Measurements from ENCODE around the gene FBXL7. TPM values are rescaled to one million over a fixed set of nuclear protein-coding genes. Genes with fewer than 3 reads are reported as not detected.

Gene FBXL7
- total and polyA plus RNA-seq, 2 of the 8 experiments (the other 6 are each of a cell fraction or from before 2014, with no cell fraction given): 17.7 to 17.8 TPM

DNA sequence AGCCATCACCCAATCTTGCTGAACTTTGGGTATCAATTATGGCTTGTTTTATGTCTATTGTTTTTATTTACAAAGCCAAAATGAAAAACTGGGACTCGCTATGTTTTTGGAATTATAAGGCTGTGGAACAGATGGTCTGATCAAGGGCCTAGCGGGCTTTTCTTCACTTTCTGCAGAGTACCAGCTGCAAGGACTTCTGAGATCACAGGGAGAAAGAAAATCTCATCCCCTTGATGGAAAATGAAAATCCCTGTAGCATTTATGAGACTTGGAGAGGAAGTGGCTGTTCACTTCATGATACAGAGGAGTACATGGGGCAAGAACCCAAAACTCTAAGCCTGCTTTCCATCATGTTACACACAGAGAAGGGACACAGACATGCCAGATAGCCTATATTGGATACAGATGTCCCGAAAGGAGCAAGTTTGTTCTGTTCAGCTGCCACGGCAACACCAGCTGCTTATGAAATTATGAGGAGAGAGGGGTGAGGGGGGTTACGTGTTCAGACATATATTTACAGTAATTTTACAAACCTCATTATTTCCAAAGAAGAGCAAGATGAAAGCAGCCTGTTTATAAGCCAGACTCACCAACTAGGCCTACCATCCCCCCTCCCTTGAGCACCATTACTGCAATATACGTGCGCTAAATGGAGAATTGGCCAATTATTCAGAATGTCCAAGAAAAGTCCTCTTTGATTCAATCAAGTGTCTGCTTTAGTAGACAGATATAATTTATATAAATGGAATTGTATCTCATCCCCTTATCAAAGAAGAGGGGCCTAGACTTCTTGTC is 459.6 kb downstream of the FBXL7 start:
- Histone ChIP-seq H4K91ac (replicated peaks; ENCODE audit: insufficient read length, low read length) (no peak overlapping the region), H3K23ac (ENCODE audit: insufficient read length) (no peak overlapping the region), H3K23me2 (ENCODE audit: low read depth, low read length) (no peaks in the 10 kb centered on the region), H4K20me1 (replicated peaks in 1 of 2; ENCODE audit: control insufficient read depth in 1 of 2, insufficient read depth in 2 of 2, low read length in 2 of 2) (no peaks in the 10 kb centered on the region), H3K27me3 (replicated peaks in 1 of 4; ENCODE audit: control insufficient read depth in 3 of 4, extremely low read depth in 1 of 4, insufficient read depth in 3 of 4, low read length in 3 of 4) (no peaks in the 10 kb centered on the region), H3K18ac (ENCODE audit: extremely low read depth, low read length) (no peak overlapping the region), H3K36me3 (ENCODE audit: control insufficient read depth in 2 of 4, insufficient read depth in 4 of 4, low read length in 3 of 4) (no peaks in the 10 kb centered on the region), H3K4me3 (ENCODE audit: extremely low read depth in 1 of 4, insufficient read depth in 2 of 4, low read depth in 3 of 4, low read length in 4 of 4) (no peak overlapping the region), H2BK15ac (ENCODE audit: low read length) (no peak overlapping the region), H3K79me2 (ENCODE audit: control insufficient read depth in 1 of 2, insufficient read depth in 2 of 2, low read length in 2 of 2) (no peaks in the 10 kb centered on the region), H4K5ac (ENCODE audit: insufficient read length, low read depth, low read length) (no peak overlapping the region), H3K56ac (replicated peaks; ENCODE audit: insufficient read length, low read depth, low read length) (no peak overlapping the region), H3K9ac (replicated peaks in 1 of 4; ENCODE audit: extremely low read depth in 1 of 4, low read depth in 3 of 4, low read length in 3 of 4) (no peak overlapping the region), H2BK120ac (replicated peaks; ENCODE audit: low read depth, low read length) (no peak overlapping the region), H2BK12ac (ENCODE audit: low read depth, low read length) (no peak overlapping the region), H4K8ac (ENCODE audit: extremely low read depth, insufficient read depth, low read length) (no peak overlapping the region), H3K79me1 (ENCODE audit: low read depth, low read length) (no peaks in the 10 kb centered on the region), H2AFZ (ENCODE audit: low read length) (no peak overlapping the region), H2BK5ac (ENCODE audit: low read depth, low read length) (no peak overlapping the region), H3K9me3 (ENCODE audit: insufficient read depth in 2 of 2, low read depth in 1 of 2, low read length in 1 of 2) (no peaks in the 10 kb centered on the region), H2BK20ac (ENCODE audit: low read length) (no peak overlapping the region), H3K4ac (replicated peaks; ENCODE audit: insufficient read length, low read depth, low read length) (no peak overlapping the region), H3K27ac (ENCODE audit: low read depth, low read length) (no peak overlapping the region), H3K4me2 (ENCODE audit: insufficient read depth in 1 of 2, low read depth in 2 of 2, low read length in 2 of 2) (no peak overlapping the region), H3K4me1 (replicated peaks in 1 of 4; ENCODE audit: control insufficient read depth in 3 of 4, insufficient read depth in 4 of 4, low read length in 3 of 4) (no peaks in the 10 kb centered on the region), H3K14ac (ENCODE audit: insufficient read length) (no peak overlapping the region), H2AK5ac (ENCODE audit: low read depth, low read length) (no peak overlapping the region)
- ChIA-PET POLR2A (ENCODE audit: partially characterized antibody) (no interaction called here), CTCF (ENCODE audit: partially characterized antibody) (interaction anchor here (0.6 kb wide), 1 partner anchor 39 kb away, joined by 3 read pairs; no protein-coding TSS in a partner anchor)
- FAIRE-seq (no peak), DNase-seq (ENCODE audit: low read depth in 1 of 2, low spot score in 2 of 2) (no peak)
- 95% methylated on average over 7 of the region's 7 CpGs; no CpG with 5 or more reads in 1 of the 2 experiments for WGBS, 2 experiments (ENCODE audit: extremely low coverage in 1 of 2, insufficient coverage in 1 of 2, insufficient read length in 1 of 2, insufficient replicate concordance in 2 of 2, low coverage in 1 of 2, low lambda C conversion rate in 2 of 2, missing lambda C conversion rate in 1 of 2)
- TF ChIP-seq RAD21 (IDR thresholded peaks at IDR 0.05 in 1 of 2, conservative IDR thresholded peaks at IDR 0.05 in 1 of 2; ENCODE audit: low read depth in 2 of 2, low read length in 2 of 2) (no peak), SP4 (IDR thresholded peaks at IDR 0.05; ENCODE audit: low read length) (no peak), EGR1 (IDR thresholded peaks at IDR 0.05; ENCODE audit: borderline replicate concordance, low read depth, low read length) (no peak)
- TF ChIP-seq, protein P1, sequence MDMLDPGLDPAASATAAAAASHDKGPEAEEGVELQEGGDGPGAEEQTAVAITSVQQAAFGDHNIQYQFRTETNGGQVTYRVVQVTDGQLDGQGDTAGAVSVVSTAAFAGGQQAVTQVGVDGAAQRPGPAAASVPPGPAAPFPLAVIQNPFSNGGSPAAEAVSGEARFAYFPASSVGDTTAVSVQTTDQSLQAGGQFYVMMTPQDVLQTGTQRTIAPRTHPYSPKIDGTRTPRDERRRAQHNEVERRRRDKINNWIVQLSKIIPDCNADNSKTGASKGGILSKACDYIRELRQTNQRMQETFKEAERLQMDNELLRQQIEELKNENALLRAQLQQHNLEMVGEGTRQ (IDR thresholded peaks at IDR 0.05; ENCODE audit: low read length): no peak
- TF ChIP-seq, protein P2, sequence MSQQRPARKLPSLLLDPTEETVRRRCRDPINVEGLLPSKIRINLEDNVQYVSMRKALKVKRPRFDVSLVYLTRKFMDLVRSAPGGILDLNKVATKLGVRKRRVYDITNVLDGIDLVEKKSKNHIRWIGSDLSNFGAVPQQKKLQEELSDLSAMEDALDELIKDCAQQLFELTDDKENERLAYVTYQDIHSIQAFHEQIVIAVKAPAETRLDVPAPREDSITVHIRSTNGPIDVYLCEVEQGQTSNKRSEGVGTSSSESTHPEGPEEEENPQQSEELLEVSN (IDR thresholded peaks at IDR 0.05): no peak

Data from H1 (cell line).